ENCODE data around the gene CCNL1.

GRCh38 chr3:157160658-157161424, 894 bp upstream of the CCNL1 start:
- no peak for TF ChIP-seq ARNT (IDR thresholded peaks at IDR 0.05)
- TF ChIP-seq TARDBP (IDR thresholded peaks at IDR 0.05): no peak
- no peak for TF ChIP-seq SP1 (IDR thresholded peaks at IDR 0.05)
- TF ChIP-seq FOXK2 (IDR thresholded peaks at IDR 0.05): no peak
- TF ChIP-seq CTBP1 (IDR thresholded peaks at IDR 0.05; ENCODE audit: borderline replicate concordance): no peak
- TF ChIP-seq FOXM1 (IDR thresholded peaks at IDR 0.05; ENCODE audit: borderline replicate concordance): no peak

All from HEK293T (cell line).